Measurements from ENCODE around the gene DNAJA3. TPM values are rescaled to one million over a fixed set of nuclear protein-coding genes. Genes with fewer than 3 reads are reported as not detected.

Gene DNAJA3
- total RNA-seq, 8 experiments from 2014 or later, result 28.3 to 69.4 (median 44.3) TPM

GRCh38 chr16:4501071-4501478, 75.4 kb downstream of the DNAJA3 start:
- no peak overlapping the region for H3K27ac ChIP-seq
- no peak overlapping the region for H3K4me3 ChIP-seq
- in situ Hi-C loops (cut with MboI; ENCODE audit: low pct_unique_long_range_greater_than_20kb in 2 of 9, low sequenced_read_pairs in 9 of 9, unreplicated experiment in 9 of 9), result no loop called here
- 18 to 87% (median 57%) methylated on average over 1 to 5 of the region's 5 CpGs for WGBS, 10 experiments
- ATAC-seq (replicated peaks in 6 of 8), result peak in 1 of 8 experiments; percentile 15
- peaks cover 0 to 3% of the 10 kb centered on the region in 2 donors for H3K4me1 ChIP-seq (replicated peaks in 1 of 2)

GRCh38 chr16:4505356-4506147, 79.9 kb downstream of the DNAJA3 start:
- H3K4me3 ChIP-seq, result no peak overlapping the region
- H3K27ac ChIP-seq, result no peak overlapping the region
- peaks cover 0 to 2% of the 10 kb centered on the region in 2 donors for H3K4me1 ChIP-seq (replicated peaks in 1 of 2)
- ATAC-seq (replicated peaks in 6 of 8), result no peak
- in situ Hi-C loops (cut with MboI; ENCODE audit: low pct_unique_long_range_greater_than_20kb in 2 of 9, low sequenced_read_pairs in 9 of 9, unreplicated experiment in 9 of 9), result no loop called here
- 69 to 100% (median 89%) methylated on average over 2 to 10 of the region's 13 CpGs for WGBS, 10 experiments

Other genes starting within 250 kb of the DNAJA3 start
- under 1 TPM; 0.07 to 0.71 (median 0.34) TPM for gene SRL, start 183.8 kb upstream of the DNAJA3 start, total RNA-seq
- gene TFAP4, start 152.8 kb upstream of the DNAJA3 start, total RNA-seq, result 10 to 100 TPM in 6 of 8 experiments, 1 to 10 TPM in 2; 3.6 to 25.6 (median 18.5) TPM
- 10 to 100 TPM in 1 of 8 experiments, 1 to 10 TPM in 7; 2.7 to 10.2 (median 7.5) TPM for gene GLIS2, start 109.8 kb upstream of the DNAJA3 start, total RNA-seq
- 10 to 100 TPM; 52.1 to 82.1 (median 66.8) TPM for gene PAM16, start 74.5 kb upstream of the DNAJA3 start, total RNA-seq
- 10 to 100 TPM in 2 of 8 experiments, 1 to 10 TPM in 4, under 1 TPM in 2; 0.33 to 55.0 (median 4.3) TPM for gene VASN, start 54.0 kb upstream of the DNAJA3 start, total RNA-seq
- gene CORO7, start 9.3 kb upstream of the DNAJA3 start, total RNA-seq, result 10 to 100 TPM in 7 of 8 experiments, 1 to 10 TPM in 1; 6.0 to 30.1 (median 26.8) TPM
- gene NMRAL1, start 48.8 kb downstream of the DNAJA3 start, total RNA-seq, result 10 to 100 TPM in 6 of 8 experiments, 1 to 10 TPM in 2; 2.8 to 77.3 (median 41.7) TPM
- gene HMOX2, start 50.5 kb downstream of the DNAJA3 start, total RNA-seq, result 10 to 100 TPM; 31.5 to 67.8 (median 44.1) TPM
- 10 to 100 TPM; 22.5 to 54.3 (median 28.3) TPM for gene CDIP1, start 112.9 kb downstream of the DNAJA3 start, total RNA-seq
- under 1 TPM; 0.10 to 1.00 (median 0.32) TPM for gene C16orf96, start 130.5 kb downstream of the DNAJA3 start, total RNA-seq
- 10 to 100 TPM in 5 of 8 experiments, 1 to 10 TPM in 3; 6.9 to 20.8 (median 11.3) TPM for gene UBALD1, start 189.0 kb downstream of the DNAJA3 start, total RNA-seq
- 10 to 100 TPM; 16.3 to 69.6 (median 34.5) TPM for gene MGRN1, start 199.0 kb downstream of the DNAJA3 start, total RNA-seq

Measured in motor neuron (in vitro differentiated cells).